Endothelial cell of umbilical vein (primary cell): ENCODE results near the gene WDFY2.

ENCODE experiments used
- EZH2 ChIP-seq: IDR thresholded peaks from 2 replicates; pipeline ENCODE4 v1.6.1; 2012; ENCODE audit warnings: borderline replicate concordance, low read depth, mild to moderate bottlenecking, moderate library complexity, low read length, inconsistent platforms; ENCODE audit not compliant: severe bottlenecking
- TF ChIP-seq, protein P1 (sequence below), 2 donors: IDR thresholded peaks; 1 replicate in 1 of 2; 2 replicates in 1 of 2; pipeline ENCODE4 v1.5.1; 2011; ENCODE audit warnings: low read length in 2 of 2, mild to moderate bottlenecking in 2 of 2, moderate library complexity in 2 of 2, control low read depth in 1 of 2, inconsistent platforms in 1 of 2, low read depth in 1 of 2; ENCODE audit not compliant: insufficient read depth in 1 of 2; ENCODE audit errors: extremely low read depth in 1 of 2
- TF ChIP-seq, protein P2 (sequence below): IDR thresholded peaks from 2 replicates; pipeline ENCODE4 v1.6.1; 2011; ENCODE audit not compliant: insufficient read depth, insufficient read length

DNA sequence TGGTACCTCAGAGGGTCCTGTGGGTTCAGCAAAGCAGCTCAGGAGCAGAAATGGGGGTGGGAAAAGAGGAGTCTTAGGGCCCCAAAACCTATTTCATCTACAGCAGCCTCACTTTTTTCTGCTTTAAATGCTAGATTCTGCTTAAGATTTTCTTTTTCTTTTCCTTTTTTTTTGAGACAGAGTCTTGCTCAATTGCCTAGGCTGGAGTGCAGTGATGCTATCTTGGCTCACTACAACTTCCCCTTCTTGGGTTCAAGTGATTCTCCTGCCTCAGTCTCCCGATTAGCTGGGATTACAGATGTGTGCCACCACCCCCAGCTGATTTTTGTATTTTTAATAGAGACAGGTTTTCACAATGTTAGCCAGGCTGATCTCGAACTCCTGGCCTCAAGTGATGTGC, 30.7 kb upstream of the WDFY2 start:
- TF ChIP-seq, protein P1, sequence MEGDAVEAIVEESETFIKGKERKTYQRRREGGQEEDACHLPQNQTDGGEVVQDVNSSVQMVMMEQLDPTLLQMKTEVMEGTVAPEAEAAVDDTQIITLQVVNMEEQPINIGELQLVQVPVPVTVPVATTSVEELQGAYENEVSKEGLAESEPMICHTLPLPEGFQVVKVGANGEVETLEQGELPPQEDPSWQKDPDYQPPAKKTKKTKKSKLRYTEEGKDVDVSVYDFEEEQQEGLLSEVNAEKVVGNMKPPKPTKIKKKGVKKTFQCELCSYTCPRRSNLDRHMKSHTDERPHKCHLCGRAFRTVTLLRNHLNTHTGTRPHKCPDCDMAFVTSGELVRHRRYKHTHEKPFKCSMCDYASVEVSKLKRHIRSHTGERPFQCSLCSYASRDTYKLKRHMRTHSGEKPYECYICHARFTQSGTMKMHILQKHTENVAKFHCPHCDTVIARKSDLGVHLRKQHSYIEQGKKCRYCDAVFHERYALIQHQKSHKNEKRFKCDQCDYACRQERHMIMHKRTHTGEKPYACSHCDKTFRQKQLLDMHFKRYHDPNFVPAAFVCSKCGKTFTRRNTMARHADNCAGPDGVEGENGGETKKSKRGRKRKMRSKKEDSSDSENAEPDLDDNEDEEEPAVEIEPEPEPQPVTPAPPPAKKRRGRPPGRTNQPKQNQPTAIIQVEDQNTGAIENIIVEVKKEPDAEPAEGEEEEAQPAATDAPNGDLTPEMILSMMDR (IDR thresholded peaks at IDR 0.05; ENCODE audit: extremely low read depth in 1 of 2, insufficient read depth in 1 of 2, low read depth in 1 of 2, low read length in 2 of 2) = no peak
- TF ChIP-seq EZH2 = no peak
- TF ChIP-seq, protein P2, sequence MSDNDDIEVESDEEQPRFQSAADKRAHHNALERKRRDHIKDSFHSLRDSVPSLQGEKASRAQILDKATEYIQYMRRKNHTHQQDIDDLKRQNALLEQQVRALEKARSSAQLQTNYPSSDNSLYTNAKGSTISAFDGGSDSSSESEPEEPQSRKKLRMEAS = no peak
